Cardiac fibroblast (primary cell): ENCODE results near the gene PSG7.
"Not testable (repeated sequence)": the region's sequence is repeated elsewhere in the genome, so short reads cannot be mapped to it uniquely, and the experiment has no call there.

Experiments
- DNase-seq, 2 donors: peaks; one replicate each; pipeline versions ENCODE4 v3.0.0 to v3.0.0-alpha.2; 2010; ENCODE audit warnings: low read depth in 2 of 2
- H3K4me3 ChIP-seq, 2 donors: replicated peaks in 1 of 2; 1 replicate in 1 of 2; 2 replicates in 1 of 2; pipeline ENCODE4 v1.5.1; 2011; ENCODE audit warnings: low read depth in 2 of 2, low read length in 2 of 2, mild to moderate bottlenecking in 2 of 2, moderate library complexity in 1 of 2
- TF ChIP-seq, protein P1 (sequence below): IDR thresholded peaks from one replicate; pipeline ENCODE4 v1.5.1; 2011; ENCODE audit warnings: low read depth, mild to moderate bottlenecking, low read length, inconsistent platforms

The PSG7 gene

DNA sequence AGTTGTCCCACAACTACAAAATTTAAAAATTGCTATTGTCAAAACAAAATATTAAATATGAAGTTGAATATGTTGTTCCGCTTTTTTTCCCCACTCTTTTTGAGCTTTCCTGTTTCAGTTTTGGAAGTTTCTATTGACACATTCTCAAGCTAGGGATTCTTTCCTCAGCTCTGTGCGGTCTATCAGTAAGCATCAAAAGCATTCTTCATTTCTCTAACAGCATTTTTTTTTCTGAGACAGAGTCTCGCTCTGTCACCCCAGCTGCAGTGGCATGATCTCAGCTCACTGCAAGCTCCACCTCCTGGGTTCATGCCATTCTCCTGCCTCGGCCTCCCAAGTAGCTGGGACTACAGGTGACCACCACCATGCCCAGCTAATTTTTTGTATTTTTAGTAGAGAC is 24.1 kb downstream of the PSG7 start:
- not testable (repeated sequence) for H3K4me3 ChIP-seq, DNase-seq

DNA sequence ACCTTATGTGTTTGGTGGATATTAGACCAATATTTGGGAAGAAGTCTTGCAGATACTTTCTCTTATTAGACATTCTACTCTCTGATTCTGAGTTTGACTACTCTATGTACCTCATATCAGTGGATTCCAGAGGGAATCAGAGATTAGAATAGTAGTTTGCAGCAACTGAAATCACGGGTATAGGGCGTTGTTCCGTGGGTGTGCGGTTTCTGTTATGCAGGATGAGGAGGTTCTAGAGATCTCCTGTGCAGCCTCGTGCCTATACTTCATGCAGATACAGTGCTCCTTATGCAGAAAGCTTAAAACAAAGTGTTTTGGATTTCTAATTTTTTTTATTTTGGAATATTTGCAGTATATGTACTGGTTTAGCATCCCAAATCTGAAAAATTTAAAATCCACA is 25.3 kb downstream of the PSG7 start:
- not testable (repeated sequence) for H3K4me3 ChIP-seq, DNase-seq

DNA sequence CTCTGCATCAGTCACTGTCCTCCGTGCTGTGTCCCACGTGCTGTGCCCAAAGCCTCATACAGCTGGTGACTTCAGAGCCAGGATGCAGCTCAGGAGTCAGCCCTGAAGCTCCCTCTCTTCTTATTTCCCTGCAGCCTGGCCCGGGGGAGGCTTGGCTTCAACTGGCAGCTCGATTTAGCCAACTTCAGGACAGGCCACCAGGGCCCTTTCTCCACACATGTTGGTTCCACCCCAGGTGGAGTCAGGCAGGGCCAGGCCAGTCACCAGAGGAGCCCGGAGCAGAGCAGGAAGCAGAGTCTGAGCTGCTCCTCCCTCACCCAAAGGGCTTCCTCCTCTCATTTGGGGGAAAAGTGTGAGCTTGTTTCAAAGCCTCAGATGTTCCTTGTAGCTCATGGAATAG is 30.8 kb downstream of the PSG7 start:
- DNase-seq, H3K4me3 ChIP-seq: not testable (repeated sequence)

DNA sequence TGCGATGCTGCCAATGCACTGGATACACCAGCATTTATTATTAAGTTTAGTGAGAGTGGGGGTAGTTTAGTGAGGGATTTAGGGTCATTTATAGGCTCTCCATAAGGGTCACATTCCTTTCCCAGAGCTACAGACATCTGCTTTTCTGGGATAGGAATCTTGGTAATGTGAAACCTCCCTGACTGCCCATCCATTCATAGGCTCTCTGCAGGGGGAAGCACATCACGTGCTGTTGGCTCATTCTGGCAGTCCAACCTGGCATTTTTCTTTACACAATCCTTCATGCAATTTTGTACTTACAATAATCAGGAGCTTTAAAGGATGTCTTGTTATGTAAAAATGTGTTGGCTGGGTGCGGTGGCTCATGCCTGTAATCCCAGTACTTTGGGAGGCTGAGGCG is 36.4 kb downstream of the PSG7 start:
- not testable (repeated sequence) for H3K4me3 ChIP-seq, DNase-seq

DNA sequence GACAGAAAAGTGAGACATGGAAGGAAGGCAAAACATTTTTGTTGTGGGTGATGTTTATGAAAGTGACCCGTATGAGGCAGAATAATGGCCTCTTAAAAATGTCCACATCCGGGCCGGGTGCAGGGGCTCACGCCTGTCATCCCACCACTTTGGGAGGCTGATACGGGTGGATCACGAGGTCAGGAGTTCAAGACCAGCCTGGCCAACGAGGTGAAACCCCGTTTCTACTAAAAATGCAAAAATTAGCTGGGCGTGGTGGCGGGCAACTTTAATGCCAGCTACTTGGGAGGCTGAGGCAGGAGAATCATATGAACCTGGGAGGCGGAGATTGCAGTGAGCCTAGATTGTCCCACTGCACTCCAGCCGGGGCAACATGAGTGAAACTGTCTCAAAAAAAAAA is 37.3 kb downstream of the PSG7 start:
- H3K4me3 ChIP-seq, DNase-seq: not testable (repeated sequence)

DNA sequence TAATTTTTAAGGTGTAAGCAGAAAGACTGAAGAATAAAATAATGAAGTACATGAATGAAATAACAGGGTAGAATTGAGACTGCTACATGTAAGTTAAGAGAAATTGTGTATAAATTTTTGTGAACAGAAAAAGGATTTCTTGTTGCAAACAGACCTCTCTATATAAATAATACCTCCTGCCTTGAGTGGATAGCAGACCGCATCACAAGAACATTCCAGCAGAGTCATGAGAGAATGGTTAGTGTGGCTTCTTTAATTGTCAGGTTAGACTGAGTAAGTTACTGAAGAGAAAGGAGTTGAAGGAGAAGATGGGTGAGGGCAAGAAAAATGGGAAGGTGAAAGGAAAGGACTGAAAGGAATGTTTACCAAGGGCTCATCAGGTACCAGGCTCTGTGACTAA is 37.9 kb downstream of the PSG7 start:
- DNase-seq, H3K4me3 ChIP-seq: not testable (repeated sequence)

DNA sequence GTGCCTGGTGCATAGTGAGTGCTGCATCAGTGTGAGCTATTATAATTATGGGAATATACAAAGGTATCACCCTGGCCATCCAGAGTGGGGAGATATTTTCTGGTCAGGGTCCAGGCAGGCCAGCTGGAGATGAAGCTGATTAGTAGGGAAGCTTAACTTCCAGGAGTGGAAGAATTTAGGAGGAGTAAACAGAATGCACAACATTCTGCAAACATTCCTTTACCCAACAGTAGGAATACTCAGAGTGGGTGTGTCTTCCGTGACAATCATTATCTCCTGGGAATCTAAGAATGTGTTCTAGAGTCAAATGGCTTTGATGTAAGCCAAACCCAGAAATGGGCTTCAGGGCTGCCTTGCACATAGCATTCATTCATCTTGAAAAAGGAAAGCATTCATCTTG is 38.4 kb downstream of the PSG7 start:
- DNase-seq, H3K4me3 ChIP-seq: not testable (repeated sequence)

DNA sequence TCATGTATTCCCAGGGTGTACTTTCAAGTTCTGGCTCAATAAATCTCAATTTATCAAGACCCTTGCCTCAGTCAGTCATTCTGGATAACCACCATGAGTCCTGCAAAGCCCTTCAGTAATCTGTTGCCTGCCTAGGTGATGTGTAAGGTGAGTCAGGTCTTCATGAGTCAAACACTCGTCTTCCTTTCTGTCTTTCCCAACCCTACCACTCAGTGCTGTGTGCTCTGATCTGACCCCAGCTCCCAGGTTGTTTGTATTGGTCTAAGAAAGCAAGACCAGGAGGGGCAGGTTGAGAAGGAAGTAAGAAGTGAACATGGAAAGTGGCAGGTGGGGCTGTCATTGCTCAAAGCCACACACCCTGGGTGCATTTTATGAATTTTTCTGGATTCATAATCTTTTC is 39.3 kb downstream of the PSG7 start:
- DNase-seq, H3K4me3 ChIP-seq: not testable (repeated sequence)

DNA sequence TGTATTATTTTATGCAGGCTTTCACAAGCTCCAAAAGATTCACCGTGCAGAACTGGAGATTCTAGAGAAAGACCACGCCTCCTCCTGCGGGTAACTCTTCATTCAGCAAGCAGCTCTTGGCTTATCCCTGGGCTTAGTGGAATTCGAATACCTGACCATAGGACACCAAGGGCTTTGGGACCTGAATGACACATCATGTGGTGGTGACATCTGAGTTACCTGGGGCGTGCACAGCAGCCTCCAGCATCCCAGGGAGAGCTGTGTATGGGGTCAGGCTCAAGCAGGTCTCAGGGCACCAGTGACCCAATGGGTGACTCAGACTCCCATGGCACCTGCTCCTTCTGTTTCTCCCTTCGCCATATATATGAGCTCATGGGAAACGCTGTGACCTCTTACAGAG is 46.6 kb downstream of the PSG7 start:
- not testable (repeated sequence) for H3K4me3 ChIP-seq, DNase-seq

DNA sequence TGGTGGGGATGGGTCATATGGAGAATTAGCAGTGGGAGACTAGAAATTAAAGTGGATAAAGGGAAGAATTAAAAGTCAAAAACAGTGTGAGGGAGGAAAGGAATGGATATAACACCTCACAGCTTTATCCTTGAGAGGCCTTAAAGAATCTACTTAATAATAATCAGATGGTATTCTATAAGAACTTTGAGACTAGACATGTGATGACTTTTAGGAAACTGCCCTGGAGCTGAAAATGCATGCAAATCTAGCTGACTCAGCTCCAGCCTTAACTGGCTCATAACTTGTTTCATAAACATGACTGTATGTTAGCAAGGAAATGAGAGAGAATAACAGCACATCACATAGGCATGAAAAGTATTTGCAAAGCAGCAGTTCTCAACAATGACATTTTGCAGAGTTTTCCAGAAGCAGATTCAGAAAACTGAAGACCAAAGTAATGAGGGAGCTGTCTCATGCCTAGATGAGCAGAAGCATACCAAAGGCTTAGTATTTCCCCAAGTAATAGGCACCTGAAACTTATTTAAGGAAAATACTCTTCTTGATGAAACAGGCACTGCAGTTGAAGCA is 49.0 kb downstream of the PSG7 start:
- H3K4me3 ChIP-seq, DNase-seq: not testable (repeated sequence)

DNA sequence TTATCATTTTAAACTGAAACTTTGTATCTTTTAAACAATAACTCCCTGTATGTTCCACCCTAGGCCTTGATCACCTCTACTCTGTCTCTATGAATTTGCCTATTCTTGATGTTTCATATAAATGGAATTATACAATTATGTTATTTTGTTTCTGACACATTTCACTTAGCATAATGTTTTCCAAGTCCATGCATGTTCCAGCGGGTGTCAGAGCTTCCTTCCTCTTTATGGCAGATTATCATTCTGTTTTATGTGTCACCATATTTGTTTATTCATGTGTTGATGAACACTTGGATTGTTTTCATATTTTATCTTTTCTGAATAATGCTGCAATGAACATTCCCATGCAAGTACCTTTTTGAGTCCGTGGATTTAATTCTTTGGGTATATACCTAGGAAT is 54.3 kb downstream of the PSG7 start:
- DNase-seq, H3K4me3 ChIP-seq: not testable (repeated sequence)

DNA sequence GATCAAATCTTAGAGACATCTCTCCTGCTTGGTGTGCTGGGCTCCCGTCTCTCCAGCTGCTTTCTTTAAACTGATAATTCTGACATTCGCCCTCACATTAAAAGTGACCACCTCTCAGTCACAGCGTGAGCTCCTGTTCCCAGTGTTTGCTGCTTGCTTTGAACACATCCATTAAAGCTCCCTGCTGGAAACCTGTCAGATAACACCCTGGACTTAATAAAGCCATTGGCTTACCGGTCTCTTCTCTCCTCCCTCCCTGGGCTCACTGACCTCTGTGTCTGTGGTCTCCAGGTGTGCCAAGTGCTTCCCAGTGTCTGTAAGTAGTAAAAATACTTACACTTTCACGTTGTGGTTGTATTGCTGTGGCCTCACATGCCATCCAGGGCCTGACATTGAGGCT is 55.0 kb downstream of the PSG7 start:
- DNase-seq, H3K4me3 ChIP-seq: not testable (repeated sequence)

DNA sequence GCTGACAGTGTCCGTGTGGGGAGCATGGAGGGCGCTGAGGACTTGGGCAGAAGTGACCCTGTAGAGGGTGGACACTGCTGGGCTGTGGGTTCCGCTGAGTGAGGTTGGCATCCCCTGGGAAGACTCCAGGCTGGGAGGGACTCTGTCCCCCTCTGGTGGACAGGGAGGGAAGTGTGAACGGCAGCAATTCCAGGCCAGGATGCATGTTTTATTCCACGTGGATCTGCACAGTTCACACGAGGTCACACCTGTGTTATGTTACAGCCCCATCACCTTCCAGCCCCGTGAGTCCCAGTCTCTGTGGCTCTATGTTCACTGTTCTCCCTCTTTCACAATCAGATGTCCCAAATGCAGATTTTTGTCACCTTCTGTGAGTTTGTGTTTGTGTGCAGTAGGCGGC is 55.7 kb downstream of the PSG7 start:
- not testable (repeated sequence) for H3K4me3 ChIP-seq
- TF ChIP-seq, protein P1, sequence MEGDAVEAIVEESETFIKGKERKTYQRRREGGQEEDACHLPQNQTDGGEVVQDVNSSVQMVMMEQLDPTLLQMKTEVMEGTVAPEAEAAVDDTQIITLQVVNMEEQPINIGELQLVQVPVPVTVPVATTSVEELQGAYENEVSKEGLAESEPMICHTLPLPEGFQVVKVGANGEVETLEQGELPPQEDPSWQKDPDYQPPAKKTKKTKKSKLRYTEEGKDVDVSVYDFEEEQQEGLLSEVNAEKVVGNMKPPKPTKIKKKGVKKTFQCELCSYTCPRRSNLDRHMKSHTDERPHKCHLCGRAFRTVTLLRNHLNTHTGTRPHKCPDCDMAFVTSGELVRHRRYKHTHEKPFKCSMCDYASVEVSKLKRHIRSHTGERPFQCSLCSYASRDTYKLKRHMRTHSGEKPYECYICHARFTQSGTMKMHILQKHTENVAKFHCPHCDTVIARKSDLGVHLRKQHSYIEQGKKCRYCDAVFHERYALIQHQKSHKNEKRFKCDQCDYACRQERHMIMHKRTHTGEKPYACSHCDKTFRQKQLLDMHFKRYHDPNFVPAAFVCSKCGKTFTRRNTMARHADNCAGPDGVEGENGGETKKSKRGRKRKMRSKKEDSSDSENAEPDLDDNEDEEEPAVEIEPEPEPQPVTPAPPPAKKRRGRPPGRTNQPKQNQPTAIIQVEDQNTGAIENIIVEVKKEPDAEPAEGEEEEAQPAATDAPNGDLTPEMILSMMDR: peak; percentile 65
- peak in 1 of 2 donors; percentile 29 for DNase-seq

DNA sequence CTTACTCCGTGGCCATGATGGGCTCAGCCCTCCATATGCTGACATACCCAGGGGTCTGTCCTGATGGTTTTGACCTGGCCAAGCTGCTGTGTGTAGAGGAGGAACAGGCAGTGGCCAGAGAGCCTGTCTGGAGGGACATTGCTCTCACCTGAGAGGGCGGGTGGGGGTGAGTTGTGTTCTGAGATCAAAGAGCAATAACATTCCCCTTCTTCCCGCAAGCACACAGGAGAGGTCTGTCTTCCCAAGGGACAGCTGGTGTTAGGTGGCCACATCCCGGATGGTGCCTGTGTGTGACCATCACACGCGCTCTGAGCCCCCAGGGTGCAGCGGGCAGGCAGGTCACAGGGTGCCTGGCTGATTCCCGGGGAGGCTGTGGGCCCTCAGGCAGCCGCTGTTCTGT is 56.4 kb downstream of the PSG7 start:
- not testable (repeated sequence) for DNase-seq, H3K4me3 ChIP-seq
